ENCODE results near the gene COL6A2. TPM values are rescaled to one million over a fixed set of nuclear protein-coding genes. Genes with fewer than 3 reads are reported as not detected.

Gene COL6A2
- total and polyA plus RNA-seq, 10 of the 15 experiments (the other 5 are each of a cell fraction or from before 2014, with no cell fraction given) = 0.16 to 1.3 (median 0.34) TPM; not detected in 7

DNA sequence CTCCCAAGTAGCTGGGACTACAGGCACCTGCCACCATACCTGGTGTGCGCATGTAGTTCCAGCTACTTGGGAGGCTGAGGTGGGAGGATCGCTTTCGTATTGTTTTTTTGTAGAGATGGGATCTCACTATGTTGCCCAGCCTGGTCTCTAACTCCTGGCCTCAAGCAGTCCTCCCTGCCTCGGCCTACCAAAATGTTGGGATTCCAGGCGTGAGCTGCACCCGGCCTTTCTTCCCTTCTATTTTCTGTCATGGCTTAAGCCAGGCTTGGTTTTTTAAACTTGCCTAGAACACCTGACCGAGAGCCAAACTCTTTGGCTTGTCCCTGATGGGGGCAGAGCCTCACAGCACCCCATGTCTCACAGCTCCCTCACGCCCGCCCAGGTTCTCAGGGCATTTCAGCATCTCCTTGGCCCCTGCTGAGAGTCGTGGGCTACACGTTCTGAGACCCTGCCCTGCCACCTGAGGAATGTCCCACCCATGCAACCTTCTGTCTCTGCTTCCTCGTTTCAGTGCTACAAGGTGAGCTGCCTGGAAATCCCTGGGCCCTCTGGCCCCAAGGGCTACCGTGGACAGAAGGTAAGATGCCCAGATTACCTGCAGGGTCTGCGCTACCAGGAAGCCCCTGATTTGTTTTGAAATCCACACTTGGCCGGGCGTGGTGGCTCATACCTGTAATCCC, 15.7 kb downstream of the COL6A2 start:
- no peaks in the 10 kb centered on the region for H3K27me3 ChIP-seq (replicated peaks in 1 of 2; ENCODE audit: control insufficient read depth in 2 of 2, insufficient read depth in 2 of 2, low read length in 1 of 2)
- H3K27ac ChIP-seq (ENCODE audit: control insufficient read depth, insufficient read depth) = no peak overlapping the region
- FAIRE-seq (no peak), ATAC-seq (no peak), DNase-seq (ENCODE audit: low read depth, low spot score) (no peak)
- RAD21 ChIA-PET (ENCODE audit: unreplicated experiment) = no interaction called here
- no peak overlapping the region for H3K4me3 ChIP-seq
- POLR2A ChIA-PET = no interaction called here
- H3K9ac ChIP-seq (ENCODE audit: control insufficient read depth, insufficient read depth, low read length) = no peak overlapping the region
- H3K79me2 ChIP-seq (ENCODE audit: control insufficient read depth, insufficient read depth, low read length) = no peaks in the 10 kb centered on the region
- H3K36me3 ChIP-seq (ENCODE audit: control insufficient read depth in 2 of 2, insufficient read depth in 2 of 2, low read length in 1 of 2) = no peaks in the 10 kb centered on the region
- WGBS (ENCODE audit: insufficient coverage, insufficient replicate concordance, low lambda C conversion rate, missing lambda C conversion rate) = 33% methylated on average over 16 of the region's 16 CpGs
- no peak overlapping the region for H2AFZ ChIP-seq (ENCODE audit: control insufficient read depth, low read depth, low read length)
- no peaks in the 10 kb centered on the region for H4K20me1 ChIP-seq (ENCODE audit: control insufficient read depth, insufficient read depth)
- in situ Hi-C loops (cut with MboI) = no loop called here
- no peaks in the 10 kb centered on the region; the same call in 2 of the 3 replicates for H3K9me3 ChIP-seq (replicated peaks; ENCODE audit: control insufficient read depth, insufficient read depth, low read length)
- BruUV-seq (replicated peaks) = no TSS peak
- TF ChIP-seq FOS (IDR thresholded peaks at IDR 0.05; ENCODE audit: borderline replicate concordance, extremely low read depth, insufficient read length) (no peak), ZNF622 (IDR thresholded peaks at IDR 0.05) (no peak), NFYA (IDR thresholded peaks at IDR 0.05; ENCODE audit: borderline replicate concordance, low read depth, low read length) (no peak), MEF2A (IDR thresholded peaks at IDR 0.05; ENCODE audit: insufficient read depth, low read depth, low read length) (no peak), YBX1 (IDR thresholded peaks at IDR 0.05) (no peak), MYB (IDR thresholded peaks at IDR 0.05; ENCODE audit: borderline replicate concordance, low read depth, low read length) (no peak)
- TF ChIP-seq, protein P1, sequence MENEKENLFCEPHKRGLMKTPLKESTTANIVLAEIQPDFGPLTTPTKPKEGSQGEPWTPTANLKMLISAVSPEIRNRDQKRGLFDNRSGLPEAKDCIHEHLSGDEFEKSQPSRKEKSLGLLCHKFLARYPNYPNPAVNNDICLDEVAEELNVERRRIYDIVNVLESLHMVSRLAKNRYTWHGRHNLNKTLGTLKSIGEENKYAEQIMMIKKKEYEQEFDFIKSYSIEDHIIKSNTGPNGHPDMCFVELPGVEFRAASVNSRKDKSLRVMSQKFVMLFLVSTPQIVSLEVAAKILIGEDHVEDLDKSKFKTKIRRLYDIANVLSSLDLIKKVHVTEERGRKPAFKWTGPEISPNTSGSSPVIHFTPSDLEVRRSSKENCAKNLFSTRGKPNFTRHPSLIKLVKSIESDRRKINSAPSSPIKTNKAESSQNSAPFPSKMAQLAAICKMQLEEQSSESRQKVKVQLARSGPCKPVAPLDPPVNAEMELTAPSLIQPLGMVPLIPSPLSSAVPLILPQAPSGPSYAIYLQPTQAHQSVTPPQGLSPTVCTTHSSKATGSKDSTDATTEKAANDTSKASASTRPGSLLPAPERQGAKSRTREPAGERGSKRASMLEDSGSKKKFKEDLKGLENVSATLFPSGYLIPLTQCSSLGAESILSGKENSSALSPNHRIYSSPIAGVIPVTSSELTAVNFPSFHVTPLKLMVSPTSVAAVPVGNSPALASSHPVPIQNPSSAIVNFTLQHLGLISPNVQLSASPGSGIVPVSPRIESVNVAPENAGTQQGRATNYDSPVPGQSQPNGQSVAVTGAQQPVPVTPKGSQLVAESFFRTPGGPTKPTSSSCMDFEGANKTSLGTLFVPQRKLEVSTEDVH (IDR thresholded peaks at IDR 0.05; ENCODE audit: low read depth, partially characterized antibody) = no peak
- TF ChIP-seq, protein P2, sequence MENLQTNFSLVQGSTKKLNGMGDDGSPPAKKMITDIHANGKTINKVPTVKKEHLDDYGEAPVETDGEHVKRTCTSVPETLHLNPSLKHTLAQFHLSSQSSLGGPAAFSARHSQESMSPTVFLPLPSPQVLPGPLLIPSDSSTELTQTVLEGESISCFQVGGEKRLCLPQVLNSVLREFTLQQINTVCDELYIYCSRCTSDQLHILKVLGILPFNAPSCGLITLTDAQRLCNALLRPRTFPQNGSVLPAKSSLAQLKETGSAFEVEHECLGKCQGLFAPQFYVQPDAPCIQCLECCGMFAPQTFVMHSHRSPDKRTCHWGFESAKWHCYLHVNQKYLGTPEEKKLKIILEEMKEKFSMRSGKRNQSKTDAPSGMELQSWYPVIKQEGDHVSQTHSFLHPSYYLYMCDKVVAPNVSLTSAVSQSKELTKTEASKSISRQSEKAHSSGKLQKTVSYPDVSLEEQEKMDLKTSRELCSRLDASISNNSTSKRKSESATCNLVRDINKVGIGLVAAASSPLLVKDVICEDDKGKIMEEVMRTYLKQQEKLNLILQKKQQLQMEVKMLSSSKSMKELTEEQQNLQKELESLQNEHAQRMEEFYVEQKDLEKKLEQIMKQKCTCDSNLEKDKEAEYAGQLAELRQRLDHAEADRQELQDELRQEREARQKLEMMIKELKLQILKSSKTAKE (IDR thresholded peaks at IDR 0.05; ENCODE audit: low read depth, poor library complexity, severe bottlenecking) = no peak
- TF ChIP-seq, protein P3, sequence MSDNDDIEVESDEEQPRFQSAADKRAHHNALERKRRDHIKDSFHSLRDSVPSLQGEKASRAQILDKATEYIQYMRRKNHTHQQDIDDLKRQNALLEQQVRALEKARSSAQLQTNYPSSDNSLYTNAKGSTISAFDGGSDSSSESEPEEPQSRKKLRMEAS (IDR thresholded peaks at IDR 0.05; ENCODE audit: low read depth, low read length) = no peak
- TF ChIP-seq, protein P4, sequence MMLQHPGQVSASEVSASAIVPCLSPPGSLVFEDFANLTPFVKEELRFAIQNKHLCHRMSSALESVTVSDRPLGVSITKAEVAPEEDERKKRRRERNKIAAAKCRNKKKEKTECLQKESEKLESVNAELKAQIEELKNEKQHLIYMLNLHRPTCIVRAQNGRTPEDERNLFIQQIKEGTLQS (IDR thresholded peaks at IDR 0.05; ENCODE audit: borderline replicate concordance, extremely low read depth, low read depth, low read length) = no peak
- CTCF ChIA-PET = no interaction called here
- H3K4me2 ChIP-seq (ENCODE audit: control insufficient read depth, insufficient read depth) = no peak overlapping the region
- H3K4me1 ChIP-seq (ENCODE audit: control insufficient read depth, insufficient read depth, low read length) = no peaks in the 10 kb centered on the region
- SMC1A ChIA-PET (ENCODE audit: uncharacterized antibody, unreplicated experiment) = no interaction called here
- intact Hi-C loops (cut with micrococcal nuclease; ENCODE audit: unreplicated experiment) = no loop called here
